OCI-LY7 (cell line): Measurements from ENCODE around the gene FAM193A.

Experiments
- CTCF ChIP-seq: fragments of 200-600 bp; sonication (generic); conservative IDR thresholded peaks from 2 replicates; pipeline ENCODE4 v1.5.1; 2014; ENCODE audit warnings: mild to moderate bottlenecking, antibody characterized with exemption, low read length, moderate library complexity, mixed read lengths
- EZH2phosphoT487 ChIP-seq: fragments of 200-600 bp; sonication (generic); IDR thresholded peaks from 2 replicates; pipeline ENCODE4 v1.6.1; 2018; ENCODE audit warnings: low read depth, borderline replicate concordance, mild to moderate bottlenecking, mixed run types, antibody characterized with exemption, low read length, moderate library complexity, mixed read lengths

- no peak for TF ChIP-seq CTCF
- no peak for TF ChIP-seq EZH2phosphoT487
These were observed 205.2 kb downstream of the FAM193A start for GRCh38 chr4:2741626-2742025.
